Endothelial cell of umbilical vein (primary cell): ENCODE results near the gene GOLGA6L10. TPM values are rescaled to one million over a fixed set of nuclear protein-coding genes. Genes with fewer than 3 reads are reported as not detected.
"Not testable (repeated sequence)": the region's sequence is repeated elsewhere in the genome, so short reads cannot be mapped to it uniquely, and the experiment has no call there.

Experiments used
- BruUV-seq: library from RNA; stranded (reverse); fragments of 400-500 nt; replicated peaks from 2 replicates; lab custom pipeline; 2021; lab: Mats Ljungman, UMichigan
- CTCF ChIA-PET: fragments of 300-600, 350-600 bp; sonication (Branson Sonifier 250); formaldehyde crosslinking; loops from one replicate; lab custom pipeline; 2021; ENCODE audit warnings: antibody characterized with exemption, inconsistent platforms; lab: Charles Lee
- POLR2A ChIA-PET: fragments of 300-600, 350-600 bp; sonication (Branson Sonifier 250); formaldehyde crosslinking; loops from one replicate; lab custom pipeline; 2021; ENCODE audit warnings: antibody characterized with exemption, inconsistent platforms; lab: Charles Lee
- DNase-seq: peaks from one replicate; pipeline ENCODE4 v3.0.0-alpha.2; 2011; ENCODE audit warnings: low read depth, low spot score
- FAIRE-seq: peaks from 2 replicates; lab custom pipeline; 2011; peaks lifted over from hg19 to GRCh38; lab: Jason Lieb, UNC
- H2AFZ ChIP-seq: 2 replicates; pipeline ENCODE4 v1.6.0; 2012; ENCODE audit warnings: low read depth, low read length, control low read depth, inconsistent platforms
- H3K27ac ChIP-seq: 2 replicates; pipeline ENCODE4 v1.5.1; 2011; ENCODE audit warnings: low read depth, mild to moderate bottlenecking, control low read depth, low read length, moderate library complexity; ENCODE audit not compliant: insufficient read depth
- H3K27me3 ChIP-seq, 2 experiments: 2 replicates each; pipeline versions ENCODE4 v1.6.0 to v1.6.1; 2011; ENCODE audit warnings: low read length in 2 of 2, mixed read lengths in 1 of 2; ENCODE audit not compliant: control insufficient read depth in 2 of 2, insufficient read depth in 2 of 2
- H3K36me3 ChIP-seq, 2 experiments: 2 replicates in 1 of 2; 3 replicates in 1 of 2; pipeline ENCODE4 v1.5.1; 2011; ENCODE audit warnings: low read length in 2 of 2, mild to moderate bottlenecking in 1 of 2, moderate library complexity in 1 of 2; ENCODE audit not compliant: control insufficient read depth in 2 of 2, insufficient read depth in 2 of 2; ENCODE audit errors: extremely low read depth in 1 of 2
- H3K4me1 ChIP-seq: 3 replicates; pipeline ENCODE4 v1.5.1; 2011; ENCODE audit warnings: mild to moderate bottlenecking, low read length; ENCODE audit not compliant: control insufficient read depth, insufficient read depth; ENCODE audit errors: extremely low read depth
- H3K4me2 ChIP-seq: 2 replicates; pipeline ENCODE4 v1.6.1; 2011; ENCODE audit warnings: low read length, control low read depth, mixed read lengths; ENCODE audit not compliant: insufficient read depth
- H3K4me3 ChIP-seq, 3 experiments: fragments of 200-600 bp in 1 of 3; sonication (generic), shearing (Covaris generic) in 1 of 3; replicated peaks in 1 of 3; 2 replicates each; pipeline ENCODE4 v1.5.1; 2011 to 2016; ENCODE audit warnings: control low read depth in 3 of 3, low read length in 3 of 3, mild to moderate bottlenecking in 2 of 3, inconsistent platforms in 1 of 3, low read depth in 1 of 3, moderate library complexity in 1 of 3; ENCODE audit not compliant: insufficient read depth in 1 of 3
- H3K79me2 ChIP-seq: 2 replicates; pipeline ENCODE4 v1.6.0; 2012; ENCODE audit warnings: low read length, inconsistent platforms; ENCODE audit not compliant: control insufficient read depth, insufficient read depth
- H3K9ac ChIP-seq: replicated peaks from 2 replicates; pipeline ENCODE3; 2011; ENCODE audit warnings: low read length, control low read depth; ENCODE audit not compliant: insufficient read depth; ENCODE audit errors: extremely low read depth
- H3K9me1 ChIP-seq: replicated peaks from 3 replicates; pipeline ENCODE4 v1.6.0; 2011; ENCODE audit warnings: mild to moderate bottlenecking, low read length; ENCODE audit not compliant: control insufficient read depth, insufficient read depth; ENCODE audit errors: extremely low read depth
- H3K9me3 ChIP-seq: replicated peaks from 2 replicates; pipeline ENCODE4 v1.5.1; 2012; ENCODE audit warnings: low read length, inconsistent platforms; ENCODE audit not compliant: control insufficient read depth, insufficient read depth
- H4K20me1 ChIP-seq: replicated peaks from 2 replicates; pipeline ENCODE3; 2011; ENCODE audit warnings: mild to moderate bottlenecking, low read length; ENCODE audit not compliant: control insufficient read depth, insufficient read depth; ENCODE audit errors: extremely low read depth
- EZH2 ChIP-seq: IDR thresholded peaks from 2 replicates; pipeline ENCODE4 v1.6.1; 2012; ENCODE audit warnings: borderline replicate concordance, low read depth, mild to moderate bottlenecking, moderate library complexity, low read length, inconsistent platforms; ENCODE audit not compliant: severe bottlenecking
- FOS ChIP-seq: IDR thresholded peaks from 2 replicates; pipeline ENCODE4 v1.6.1; 2011; ENCODE audit warnings: mild to moderate bottlenecking, low read length, moderate library complexity, borderline replicate concordance; ENCODE audit not compliant: insufficient read depth
- GATA2 ChIP-seq: IDR thresholded peaks from 2 replicates; pipeline ENCODE4 v1.7.0; 2011; ENCODE audit warnings: low read depth, mild to moderate bottlenecking, moderate library complexity, mixed read lengths, low read length; ENCODE audit not compliant: insufficient read length, insufficient read depth
- JUN ChIP-seq: IDR thresholded peaks from 2 replicates; pipeline ENCODE4 v1.6.1; 2011; ENCODE audit warnings: borderline replicate concordance, low read depth; ENCODE audit not compliant: insufficient read length, insufficient read depth
- MYC ChIP-seq: IDR thresholded peaks from one replicate; pipeline ENCODE4 v1.6.1; 2011; ENCODE audit warnings: mild to moderate bottlenecking, low read depth, low read length
- POLR2A ChIP-seq: IDR thresholded peaks from 2 replicates; pipeline ENCODE4 v1.6.1; 2012; ENCODE audit warnings: low read depth, mild to moderate bottlenecking, control low read depth, low read length
- POLR2AphosphoS5 ChIP-seq: IDR thresholded peaks from 2 replicates; pipeline ENCODE4 v1.6.1; 2012; ENCODE audit warnings: low read depth, mild to moderate bottlenecking, control low read depth, low read length, moderate library complexity; ENCODE audit not compliant: insufficient read depth
- dilution Hi-C: fragments of 300-500 bp; cut with MboI; formaldehyde crosslinking; loops from one replicate; pipeline ENCODE4 v1.15.0; 2019; ENCODE audit warnings: low sequenced_read_pairs; ENCODE audit not compliant: extremely low pct_ligation_motif_present
- intact Hi-C: fragments of 100-400 bp; cut with micrococcal nuclease; formaldehyde crosslinking; loops from one replicate; pipeline ENCODE4 v1.10.0; 2022
- polyA plus RNA-seq, 4 experiments: library from polyadenylated mRNA; depleted of rRNA in 3 of 4; stranded (reverse) in 3 of 4; unstranded in 1 of 4; fragments of >200 nt; gene quantifications; 2 replicates each; pipeline versions ENCODE4 v1.2.1 to v1.2.3, GENCODE V29; 2011 to 2012; ENCODE audit warnings: missing spikeins in 1 of 4
- total RNA-seq: library from RNA; stranded (reverse); gene quantifications from 2 replicates; pipeline ENCODE4 v1.2.3, GENCODE V29; 2021
- TF ChIP-seq, protein P1 (sequence below), 2 donors: IDR thresholded peaks; 1 replicate in 1 of 2; 2 replicates in 1 of 2; pipeline ENCODE4 v1.5.1; 2011; ENCODE audit warnings: low read length in 2 of 2, mild to moderate bottlenecking in 2 of 2, moderate library complexity in 2 of 2, control low read depth in 1 of 2, inconsistent platforms in 1 of 2, low read depth in 1 of 2; ENCODE audit not compliant: insufficient read depth in 1 of 2; ENCODE audit errors: extremely low read depth in 1 of 2
- TF ChIP-seq, protein P2 (sequence below): IDR thresholded peaks from 2 replicates; pipeline ENCODE4 v1.6.1; 2011; ENCODE audit not compliant: insufficient read depth, insufficient read length

GOLGA6L10 gene
- total and polyA plus RNA-seq, 2 donors (not counting 3 experiments of a cell fraction or from before 2014, with no cell fraction given), result 1.2 to 3.9 TPM

DNA sequence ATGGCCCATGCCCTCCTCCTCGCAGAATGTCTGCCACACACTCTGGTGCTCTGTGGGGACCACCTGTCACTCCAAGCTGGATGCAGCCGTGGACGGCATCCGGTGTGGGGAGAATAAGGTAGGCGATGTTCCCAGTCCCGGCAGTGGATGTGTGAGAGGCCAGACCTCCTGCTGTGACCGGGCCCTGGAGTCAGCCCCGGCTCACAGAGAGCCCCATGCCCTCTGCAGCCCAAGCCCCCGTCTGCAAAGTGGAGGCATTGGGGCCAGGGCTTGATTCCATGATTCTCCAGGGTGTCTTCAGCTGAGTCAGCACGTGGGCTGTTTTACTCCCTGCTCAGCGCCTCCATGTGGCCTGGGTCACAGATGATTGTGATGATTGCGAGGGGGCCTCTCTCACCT lies 32.2 kb downstream of the GOLGA6L10 start:
- Histone ChIP-seq H3K36me3 (no peaks in the 10 kb centered on the region), H3K4me3 (no peak overlapping the region), H3K27me3 (no peaks in the 10 kb centered on the region), H3K79me2 (no peaks in the 10 kb centered on the region), H4K20me1 (no peaks in the 10 kb centered on the region), H3K4me1 (peaks cover 4% of the 10 kb centered on the region), H3K9me3 (no peaks in the 10 kb centered on the region), H3K9ac (no peak overlapping the region), H3K9me1 (no peaks in the 10 kb centered on the region), H3K4me2 (no peak overlapping the region), H3K27ac (no peak overlapping the region), H2AFZ (no peak overlapping the region)
- dilution Hi-C loops (no loop called here), intact Hi-C loops (no loop called here)
- ChIA-PET CTCF (no interaction called here), POLR2A (no interaction called here)
- FAIRE-seq (no peak), DNase-seq (no peak)
- no peak for TF ChIP-seq EZH2
- no peak for TF ChIP-seq MYC
- no peak for TF ChIP-seq FOS
- no peak for TF ChIP-seq GATA2
- no peak for TF ChIP-seq POLR2AphosphoS5
- TF ChIP-seq, protein P1, sequence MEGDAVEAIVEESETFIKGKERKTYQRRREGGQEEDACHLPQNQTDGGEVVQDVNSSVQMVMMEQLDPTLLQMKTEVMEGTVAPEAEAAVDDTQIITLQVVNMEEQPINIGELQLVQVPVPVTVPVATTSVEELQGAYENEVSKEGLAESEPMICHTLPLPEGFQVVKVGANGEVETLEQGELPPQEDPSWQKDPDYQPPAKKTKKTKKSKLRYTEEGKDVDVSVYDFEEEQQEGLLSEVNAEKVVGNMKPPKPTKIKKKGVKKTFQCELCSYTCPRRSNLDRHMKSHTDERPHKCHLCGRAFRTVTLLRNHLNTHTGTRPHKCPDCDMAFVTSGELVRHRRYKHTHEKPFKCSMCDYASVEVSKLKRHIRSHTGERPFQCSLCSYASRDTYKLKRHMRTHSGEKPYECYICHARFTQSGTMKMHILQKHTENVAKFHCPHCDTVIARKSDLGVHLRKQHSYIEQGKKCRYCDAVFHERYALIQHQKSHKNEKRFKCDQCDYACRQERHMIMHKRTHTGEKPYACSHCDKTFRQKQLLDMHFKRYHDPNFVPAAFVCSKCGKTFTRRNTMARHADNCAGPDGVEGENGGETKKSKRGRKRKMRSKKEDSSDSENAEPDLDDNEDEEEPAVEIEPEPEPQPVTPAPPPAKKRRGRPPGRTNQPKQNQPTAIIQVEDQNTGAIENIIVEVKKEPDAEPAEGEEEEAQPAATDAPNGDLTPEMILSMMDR (IDR thresholded peaks at IDR 0.05; ENCODE audit: extremely low read depth in 1 of 2, insufficient read depth in 1 of 2, low read depth in 1 of 2, low read length in 2 of 2), result no peak
- TF ChIP-seq JUN, result no peak
- no peak for TF ChIP-seq POLR2A
- TF ChIP-seq, protein P2, sequence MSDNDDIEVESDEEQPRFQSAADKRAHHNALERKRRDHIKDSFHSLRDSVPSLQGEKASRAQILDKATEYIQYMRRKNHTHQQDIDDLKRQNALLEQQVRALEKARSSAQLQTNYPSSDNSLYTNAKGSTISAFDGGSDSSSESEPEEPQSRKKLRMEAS, result no peak
- no TSS peak for BruUV-seq

DNA sequence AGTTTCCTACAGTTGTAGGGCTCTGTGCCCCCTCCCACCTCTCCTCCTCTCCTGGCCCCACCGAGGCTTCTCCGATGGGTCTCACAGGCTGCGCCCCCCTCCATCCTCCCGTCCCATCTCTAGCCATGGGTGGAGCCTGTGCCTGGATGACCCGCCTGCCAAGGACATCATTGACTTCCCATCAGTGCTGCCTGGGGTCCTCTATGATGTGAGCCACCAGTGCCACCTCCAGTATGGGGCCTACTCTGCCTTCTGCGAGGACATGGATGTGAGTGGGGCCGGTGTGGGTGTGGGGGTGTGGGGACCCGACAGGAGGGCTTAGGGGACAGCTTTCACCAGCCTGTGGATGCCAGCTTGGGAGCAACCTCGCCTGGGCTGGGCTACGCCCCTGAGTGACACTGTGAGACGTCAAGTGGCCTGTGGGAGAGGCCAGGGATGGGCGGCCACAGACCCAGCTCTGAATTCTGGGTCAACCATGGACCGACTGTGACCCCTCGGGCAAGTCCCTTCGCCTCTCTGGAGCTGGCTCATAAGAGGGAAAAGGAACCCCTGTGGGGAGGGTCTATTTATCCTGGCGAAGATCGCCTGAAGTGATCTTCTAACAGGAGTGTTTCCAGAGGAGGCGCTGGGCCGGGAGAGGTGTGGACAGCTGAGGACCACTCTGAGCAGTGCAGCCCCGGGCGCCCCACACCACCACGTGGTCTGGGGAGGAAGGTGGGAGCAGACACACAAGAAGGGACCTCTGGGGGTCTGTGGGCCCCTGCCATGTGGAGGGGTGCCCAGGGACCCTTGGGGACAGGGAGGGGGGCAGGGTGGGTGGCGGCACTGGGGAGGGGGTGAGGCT lies 32.8 kb downstream of the GOLGA6L10 start:
- H3K4me3 ChIP-seq, FAIRE-seq, POLR2A ChIA-PET, H3K79me2 ChIP-seq, H3K27me3 ChIP-seq, BruUV-seq, dilution Hi-C loops, H4K20me1 ChIP-seq, H3K4me2 ChIP-seq, H2AFZ ChIP-seq, CTCF ChIA-PET, intact Hi-C loops, H3K27ac ChIP-seq, H3K36me3 ChIP-seq, H3K9me1 ChIP-seq, H3K9ac ChIP-seq, H3K4me1 ChIP-seq, H3K9me3 ChIP-seq, DNase-seq: not testable (repeated sequence)
